WERI-Rb-1 (cell line): ENCODE data around the gene CCDC187.

Source experiments
- DNase-seq: peaks from one replicate; pipeline ENCODE4 v3.0.0-alpha.2; 2020
- H3K27ac ChIP-seq: fragments of 250-450 bp; sonication (Bioruptor Pico); 2 replicates; pipeline ENCODE4 v1.5.1; 2020; ENCODE audit warnings: mild to moderate bottlenecking, moderate library complexity
- H3K27me3 ChIP-seq: fragments of 250-450 bp; sonication (Bioruptor Pico); 2 replicates; pipeline ENCODE4 v1.5.1; 2021; ENCODE audit warnings: mild to moderate bottlenecking, low read depth, moderate library complexity; ENCODE audit not compliant: insufficient read depth, severe bottlenecking
- H3K36me3 ChIP-seq: fragments of 250-450 bp; sonication (Bioruptor Pico); 2 replicates; pipeline ENCODE4 v1.5.1; 2020; ENCODE audit warnings: mild to moderate bottlenecking, moderate library complexity
- H3K4me3 ChIP-seq: 2 replicates; pipeline ENCODE4 v1.5.1; 2011; ENCODE audit warnings: low read depth, mild to moderate bottlenecking, control low read depth, low read length
- H3K9me3 ChIP-seq: fragments of 250-450 bp; sonication (Bioruptor Pico); 2 replicates; pipeline ENCODE4 v1.5.1; 2021; ENCODE audit warnings: mild to moderate bottlenecking, moderate library complexity; ENCODE audit not compliant: severe bottlenecking
- TF ChIP-seq, protein P1 (sequence below): IDR thresholded peaks from 2 replicates; pipeline ENCODE4 v1.5.1; 2011; ENCODE audit warnings: low read depth, mild to moderate bottlenecking, control low read depth, inconsistent platforms, low read length

The CCDC187 gene

GRCh38 chr9:136286359-136286986 is 17.4 kb downstream of the CCDC187 start:
- TF ChIP-seq, protein P1, sequence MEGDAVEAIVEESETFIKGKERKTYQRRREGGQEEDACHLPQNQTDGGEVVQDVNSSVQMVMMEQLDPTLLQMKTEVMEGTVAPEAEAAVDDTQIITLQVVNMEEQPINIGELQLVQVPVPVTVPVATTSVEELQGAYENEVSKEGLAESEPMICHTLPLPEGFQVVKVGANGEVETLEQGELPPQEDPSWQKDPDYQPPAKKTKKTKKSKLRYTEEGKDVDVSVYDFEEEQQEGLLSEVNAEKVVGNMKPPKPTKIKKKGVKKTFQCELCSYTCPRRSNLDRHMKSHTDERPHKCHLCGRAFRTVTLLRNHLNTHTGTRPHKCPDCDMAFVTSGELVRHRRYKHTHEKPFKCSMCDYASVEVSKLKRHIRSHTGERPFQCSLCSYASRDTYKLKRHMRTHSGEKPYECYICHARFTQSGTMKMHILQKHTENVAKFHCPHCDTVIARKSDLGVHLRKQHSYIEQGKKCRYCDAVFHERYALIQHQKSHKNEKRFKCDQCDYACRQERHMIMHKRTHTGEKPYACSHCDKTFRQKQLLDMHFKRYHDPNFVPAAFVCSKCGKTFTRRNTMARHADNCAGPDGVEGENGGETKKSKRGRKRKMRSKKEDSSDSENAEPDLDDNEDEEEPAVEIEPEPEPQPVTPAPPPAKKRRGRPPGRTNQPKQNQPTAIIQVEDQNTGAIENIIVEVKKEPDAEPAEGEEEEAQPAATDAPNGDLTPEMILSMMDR: no peak
- no peaks in the 10 kb centered on the region for H3K27me3 ChIP-seq
- no peak overlapping the region for H3K27ac ChIP-seq
- no peak overlapping the region for H3K4me3 ChIP-seq
- H3K36me3 ChIP-seq: no peaks in the 10 kb centered on the region
- no peak for DNase-seq
- no peaks in the 10 kb centered on the region for H3K9me3 ChIP-seq

DNA sequence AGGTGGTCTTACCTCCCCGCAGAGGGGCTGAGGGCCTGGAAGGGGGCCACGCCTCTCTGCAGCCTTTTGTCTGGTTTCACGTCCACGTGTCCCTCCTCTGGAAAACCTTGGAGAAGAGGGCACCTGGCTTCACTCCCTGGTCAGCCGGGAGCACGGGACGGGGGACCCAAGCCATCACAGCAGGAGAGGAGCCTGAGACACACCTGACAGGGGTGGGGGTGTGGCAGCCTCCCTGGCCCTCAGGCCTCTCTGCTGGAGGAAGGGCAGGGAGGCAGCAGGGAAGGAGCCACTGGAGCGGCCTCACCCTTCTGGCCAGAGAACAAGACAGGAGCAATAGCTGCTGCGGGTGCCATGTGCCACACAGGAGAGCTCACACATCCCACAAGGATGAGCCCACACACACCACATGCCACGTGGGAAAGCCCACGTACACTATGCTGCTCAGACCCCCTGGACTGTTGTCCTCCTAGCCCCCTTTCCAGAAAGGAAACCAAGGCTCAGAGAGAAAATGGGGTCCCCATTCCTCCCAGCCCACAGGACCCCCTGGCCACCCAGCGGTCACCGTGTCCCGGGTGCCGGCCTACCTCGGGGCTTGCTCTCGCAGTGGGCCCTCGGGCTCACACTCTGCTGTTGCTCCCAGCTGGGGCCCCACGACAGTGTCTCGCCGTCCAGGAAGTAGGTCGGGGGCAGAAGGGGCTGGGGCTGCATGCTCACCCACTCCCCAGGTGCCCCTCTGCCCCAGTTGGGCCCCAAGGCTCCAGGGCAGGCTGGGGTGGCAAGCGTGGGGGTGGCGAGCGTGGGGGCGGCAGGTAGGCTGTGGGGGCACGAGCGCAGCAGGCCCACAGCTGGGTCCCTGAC is 18.2 kb downstream of the CCDC187 start:
- TF ChIP-seq, protein P1: no peak
- Histone ChIP-seq H3K27ac (no peak overlapping the region), H3K27me3 (no peaks in the 10 kb centered on the region)

GRCh38 chr9:136284951-136285350 is 18.9 kb downstream of the CCDC187 start:
- H3K36me3 ChIP-seq: no peaks in the 10 kb centered on the region
- TF ChIP-seq, protein P1: no peak
- H3K9me3 ChIP-seq: no peaks in the 10 kb centered on the region
- no peak overlapping the region for H3K27ac ChIP-seq
- H3K27me3 ChIP-seq: no peaks in the 10 kb centered on the region
- no peak overlapping the region for H3K4me3 ChIP-seq
- no peak for DNase-seq

More for the DNA sequence above, 18.2 kb downstream of the CCDC187 start:
- no peak for DNase-seq
- Histone ChIP-seq H3K36me3 (no peaks in the 10 kb centered on the region), H3K9me3 (no peaks in the 10 kb centered on the region), H3K4me3 (no peak overlapping the region)

- TF ChIP-seq, protein P1: no peak
- H3K27me3 ChIP-seq: no peaks in the 10 kb centered on the region
Observed at GRCh38 chr9:136284311-136284710, 19.6 kb downstream of the CCDC187 start.

GRCh38 chr9:136283291-136284235 is 20.3 kb downstream of the CCDC187 start:
- Histone ChIP-seq H3K27me3 (no peaks in the 10 kb centered on the region), H3K36me3 (no peaks in the 10 kb centered on the region), H3K9me3 (no peaks in the 10 kb centered on the region), H3K27ac (peak overlapping the region; percentile 84), H3K4me3 (peak overlapping the region; percentile 26)
- peak; percentile 89 for DNase-seq
- TF ChIP-seq, protein P1: peak; percentile 86

More at GRCh38 chr9:136284311-136284710, 19.6 kb downstream of the CCDC187 start:
- Histone ChIP-seq H3K9me3 (no peaks in the 10 kb centered on the region), H3K4me3 (no peak overlapping the region), H3K27ac (peak overlapping the region; percentile 84; the same call in 1 of the 2 replicates), H3K36me3 (no peaks in the 10 kb centered on the region)
- DNase-seq: no peak
